PC-3 (cell line): ENCODE data around the gene NTN5. TPM values are rescaled to one million over a fixed set of nuclear protein-coding genes. Genes with fewer than 3 reads are reported as not detected.

Experiments used
- ATAC-seq: fragments of 200-7000 bp; cut with Tn5 transposase; 2 replicates; pipeline ENCODE4 v1.9.1; 2020; ENCODE audit warnings: mild to moderate bottlenecking, moderate library complexity
- BruUV-seq: library from RNA; stranded (reverse); fragments of 400-500 nt; replicated peaks from 2 replicates; lab custom pipeline; 2021; lab: Mats Ljungman, UMichigan
- CTCF ChIA-PET: fragments of 300-600 bp; sonication (Branson Sonifier 250); formaldehyde crosslinking; loops from one replicate; lab custom pipeline; 2022; ENCODE audit warnings: antibody characterized with exemption; lab: Charles Lee
- POLR2A ChIA-PET: fragments of 300-600 bp; sonication (Branson Sonifier 250); formaldehyde crosslinking; loops from one replicate; lab custom pipeline; 2022; ENCODE audit warnings: antibody characterized with exemption; ENCODE audit not compliant: unreplicated experiment; lab: Charles Lee
- DNase-seq: peaks from one replicate; pipeline ENCODE4 v3.0.0-alpha.2; 2015
- H2AFZ ChIP-seq: fragments of 300-600 bp; sonication (generic); 2 replicates; pipeline ENCODE4 v1.6.0; 2016; ENCODE audit warnings: antibody characterized with exemption, low read length
- H3F3A ChIP-seq: fragments of 300-600 bp; sonication (generic); one replicate; pipeline ENCODE4 v1.6.0; 2017; ENCODE audit warnings: antibody characterized with exemption, low read length, control low read depth, mild to moderate bottlenecking; ENCODE audit not compliant: unreplicated experiment
- H3K27ac ChIP-seq: fragments of 300-600 bp; sonication (generic); 2 replicates; pipeline ENCODE4 v1.5.1; 2016; ENCODE audit warnings: mild to moderate bottlenecking, low read length
- H3K27me3 ChIP-seq: fragments of 300-600 bp; sonication (generic); 2 replicates; pipeline ENCODE4 v1.6.1; 2016; ENCODE audit warnings: low read length, mixed read lengths
- H3K36me3 ChIP-seq: fragments of 300-600 bp; sonication (generic); 2 replicates; pipeline ENCODE4 v1.6.1; 2016; ENCODE audit warnings: low read depth, mixed run types, low read length, mixed read lengths
- H3K4me1 ChIP-seq: fragments of 300-600 bp; sonication (generic); 2 replicates; pipeline ENCODE4 v1.5.1; 2016; ENCODE audit warnings: low read length; ENCODE audit not compliant: insufficient read depth
- H3K4me2 ChIP-seq: fragments of 300-600 bp; sonication (generic); 2 replicates; pipeline ENCODE4 v1.6.0; 2016; ENCODE audit warnings: low read length
- H3K4me3 ChIP-seq: fragments of 300-600 bp; sonication (generic); 2 replicates; pipeline ENCODE4 v1.5.1; 2016; ENCODE audit warnings: mild to moderate bottlenecking, low read length, mixed read lengths
- H3K79me2 ChIP-seq: fragments of 300-600 bp; sonication (generic); 2 replicates; pipeline ENCODE4 v1.6.1; 2017; ENCODE audit warnings: low read length, mixed read lengths
- H3K9ac ChIP-seq: fragments of 300-600 bp; sonication (generic); 2 replicates; pipeline ENCODE4 v1.6.0; 2016; ENCODE audit warnings: mild to moderate bottlenecking, low read length
- H3K9me2 ChIP-seq: fragments of 300-600 bp; sonication (generic); replicated peaks from 2 replicates; pipeline ENCODE4 v1.6.1; 2016; ENCODE audit warnings: mixed run types, low read length, mixed read lengths
- H3K9me3 ChIP-seq: fragments of 300-600 bp; sonication (generic); 2 replicates; pipeline ENCODE4 v1.6.1; 2016; ENCODE audit warnings: low read length, mixed read lengths
- H4K20me1 ChIP-seq: fragments of 300-600 bp; sonication (generic); 2 replicates; pipeline ENCODE4 v1.6.1; 2016; ENCODE audit warnings: low read length, mixed read lengths
- CTCF ChIP-seq: fragments of 300-600 bp; sonication (generic); conservative IDR thresholded peaks from 2 replicates; pipeline ENCODE4 v1.5.1; 2017; ENCODE audit warnings: antibody characterized with exemption, low read depth, mild to moderate bottlenecking, low read length
- EZH2 ChIP-seq: fragments of 300-600 bp; sonication (generic); IDR thresholded peaks from one replicate; pipeline ENCODE4 v1.6.1; 2017; ENCODE audit warnings: antibody characterized with exemption, mild to moderate bottlenecking, low read length; ENCODE audit not compliant: unreplicated experiment
- EZH2phosphoT487 ChIP-seq: fragments of 300-600 bp; sonication (generic); IDR thresholded peaks from 2 replicates; pipeline ENCODE4 v1.6.1; 2018; ENCODE audit warnings: mild to moderate bottlenecking, antibody characterized with exemption, low read length, borderline replicate concordance
- intact Hi-C: fragments of 100-400 bp; cut with micrococcal nuclease; formaldehyde crosslinking; loops from 2 replicates; pipeline ENCODE4 v1.9.0; 2023
- total RNA-seq: library from RNA; depleted of rRNA; stranded (reverse); fragments of >200 nt; gene quantifications from 2 replicates; pipeline ENCODE4 v1.2.3, GENCODE V29; 2014

The NTN5 gene
- total RNA-seq, 1 experiment from 2014 or later: 0.18 TPM

- Histone ChIP-seq H3F3A (no peaks in the 10 kb centered on the region), H3K36me3 (no peaks in the 10 kb centered on the region), H3K4me3 (no peak overlapping the region), H2AFZ (no peak overlapping the region), H3K9me2 (no peaks in the 10 kb centered on the region), H3K4me1 (0 out of 2 replicates have a peak, but pooled peaks cover 2% of the 10 kb centered on the region), H3K9ac (no peak overlapping the region), H3K79me2 (peaks cover 3% of the 10 kb centered on the region), H4K20me1 (no peaks in the 10 kb centered on the region), H3K27me3 (no peaks in the 10 kb centered on the region), H3K27ac (no peak overlapping the region), H3K4me2 (no peak overlapping the region), H3K9me3 (no peaks in the 10 kb centered on the region)
- CTCF ChIA-PET: no interaction called here
- ATAC-seq (no peak), DNase-seq (no peak)
- intact Hi-C loops: no loop called here
- TF ChIP-seq EZH2: no peak
- TF ChIP-seq CTCF: no peak
- no peak for TF ChIP-seq EZH2phosphoT487
- POLR2A ChIA-PET: no interaction called here
- no TSS peak for BruUV-seq
Measured at GRCh38 chr19:48624791-48625723, 47.8 kb downstream of the NTN5 start.

GRCh38 chr19:48624067-48624594 lies 48.7 kb downstream of the NTN5 start:
- H3K79me2 ChIP-seq: peaks cover 8% of the 10 kb centered on the region
- POLR2A ChIA-PET: no interaction called here
- TF ChIP-seq EZH2 (no peak), CTCF (no peak), EZH2phosphoT487 (no peak)
- H3K9ac ChIP-seq: no peak overlapping the region
- no peak overlapping the region for H3K27ac ChIP-seq
- no peaks in the 10 kb centered on the region for H3F3A ChIP-seq
- H3K9me3 ChIP-seq: no peaks in the 10 kb centered on the region
- CTCF ChIA-PET: no interaction called here
- H3K9me2 ChIP-seq: no peaks in the 10 kb centered on the region
- ATAC-seq (no peak), DNase-seq (no peak)
- H3K4me3 ChIP-seq: no peak overlapping the region
- H2AFZ ChIP-seq: no peak overlapping the region
- intact Hi-C loops: no loop called here
- no peak overlapping the region for H3K4me2 ChIP-seq
- BruUV-seq: no TSS peak
- H3K4me1 ChIP-seq: 0 out of 2 replicates have a peak, but pooled peaks cover 7% of the 10 kb centered on the region
- H4K20me1 ChIP-seq: no peaks in the 10 kb centered on the region
- H3K36me3 ChIP-seq: no peaks in the 10 kb centered on the region
- H3K27me3 ChIP-seq: no peaks in the 10 kb centered on the region
